ENCODE data around the gene S100A4. TPM values are rescaled to one million over a fixed set of nuclear protein-coding genes. Genes with fewer than 3 reads are reported as not detected.

The S100A4 gene
- total and polyA plus RNA-seq, 2 experiments from 2014 or later: 14.2 to 36.0 TPM

DNA sequence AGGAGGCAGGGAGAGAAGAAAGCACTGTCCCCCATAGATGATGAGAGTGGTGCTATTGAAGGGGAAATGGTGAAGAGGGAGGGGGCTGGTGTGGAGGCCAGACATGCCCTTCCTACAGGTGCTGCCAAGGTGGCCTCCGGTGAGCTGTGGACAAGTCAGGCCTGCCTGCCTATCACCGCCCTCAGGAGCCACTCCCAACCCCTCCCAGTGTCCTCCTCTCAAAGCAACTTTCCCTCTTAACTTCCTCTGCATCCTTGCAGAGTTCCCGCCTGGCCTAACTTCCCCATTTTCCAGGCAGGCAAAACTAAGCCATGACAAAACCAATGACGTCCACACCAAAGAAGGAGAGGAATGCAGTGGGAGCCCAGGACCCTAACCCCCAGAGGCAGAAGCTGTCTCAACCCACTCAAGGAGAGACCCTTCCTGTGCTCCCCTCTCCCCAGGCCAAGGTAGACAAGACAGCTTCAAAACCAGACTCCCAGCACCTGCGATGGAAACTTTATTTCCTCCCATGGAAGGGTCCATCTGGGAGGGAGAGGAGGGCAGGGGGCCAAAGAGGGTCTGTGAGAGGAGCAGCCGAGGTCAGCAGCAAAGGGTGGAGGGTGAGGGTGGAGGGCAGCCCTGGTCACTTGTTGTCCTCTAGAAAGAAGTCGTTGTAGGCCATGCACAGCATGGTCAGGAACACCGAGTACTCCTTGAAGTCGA is 8.8 kb downstream of the S100A4 start (continued):
- no peak for TF ChIP-seq NANOG (IDR thresholded peaks at IDR 0.05; ENCODE audit: borderline replicate concordance)
- TF ChIP-seq EZH2 (IDR thresholded peaks at IDR 0.05; ENCODE audit: low read depth, unreplicated experiment): no peak
- TF ChIP-seq, protein P1, sequence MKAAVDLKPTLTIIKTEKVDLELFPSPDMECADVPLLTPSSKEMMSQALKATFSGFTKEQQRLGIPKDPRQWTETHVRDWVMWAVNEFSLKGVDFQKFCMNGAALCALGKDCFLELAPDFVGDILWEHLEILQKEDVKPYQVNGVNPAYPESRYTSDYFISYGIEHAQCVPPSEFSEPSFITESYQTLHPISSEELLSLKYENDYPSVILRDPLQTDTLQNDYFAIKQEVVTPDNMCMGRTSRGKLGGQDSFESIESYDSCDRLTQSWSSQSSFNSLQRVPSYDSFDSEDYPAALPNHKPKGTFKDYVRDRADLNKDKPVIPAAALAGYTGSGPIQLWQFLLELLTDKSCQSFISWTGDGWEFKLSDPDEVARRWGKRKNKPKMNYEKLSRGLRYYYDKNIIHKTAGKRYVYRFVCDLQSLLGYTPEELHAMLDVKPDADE (IDR thresholded peaks at IDR 0.05): no peak
- TF ChIP-seq EZH2phosphoT487 (IDR thresholded peaks at IDR 0.05; ENCODE audit: unreplicated experiment): no peak
- no peak for TF ChIP-seq STAT1 (IDR thresholded peaks at IDR 0.05; ENCODE audit: unreplicated experiment)

DNA sequence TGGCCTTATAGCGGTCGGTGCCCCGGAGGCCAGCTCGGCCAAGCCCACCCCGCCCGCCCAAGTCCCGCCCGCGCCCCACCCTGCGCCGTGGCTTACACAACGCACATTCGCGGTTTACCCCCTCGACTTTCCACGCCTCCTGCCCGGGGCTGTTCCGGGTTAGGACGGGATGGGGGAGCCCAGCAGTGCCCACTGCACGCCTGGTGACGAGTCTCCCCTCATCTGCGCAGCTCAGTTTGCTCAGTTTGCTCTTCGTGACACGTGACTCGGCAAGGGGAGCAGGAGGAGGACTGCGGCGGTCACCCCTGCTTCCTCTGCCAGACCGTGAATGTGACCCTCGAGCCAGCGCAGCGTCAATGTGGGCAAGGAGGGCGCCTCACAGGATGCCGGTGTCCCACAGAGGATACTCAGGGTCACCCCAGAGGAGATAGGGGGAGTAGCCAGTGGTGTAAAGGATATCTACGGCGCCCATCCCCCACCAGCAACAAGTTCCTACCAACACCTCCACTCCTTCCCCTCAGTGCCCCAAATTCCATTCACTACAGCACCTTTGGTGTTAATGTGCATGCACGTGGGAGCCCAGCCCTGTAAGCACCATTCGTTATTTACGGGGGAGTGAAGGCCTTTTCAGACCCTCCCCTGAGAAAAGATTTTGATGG is 9.5 kb downstream of the S100A4 start:
- H3K4me1 Mint-ChIP-seq: peaks cover 43% of the 10 kb centered on the region
- H3K36me3 Mint-ChIP-seq (ENCODE audit: low read depth): no peaks in the 10 kb centered on the region; the same call in 2 of the 3 replicates
- Histone ChIP-seq H3F3A (replicated peaks; ENCODE audit: low read depth) (peaks cover 16% of the 10 kb centered on the region; the same call in 1 of the 2 replicates), H3K27ac (ENCODE audit: low read depth) (no peak overlapping the region), H3K4me3 (peak overlapping the region; percentile 63), H3K36me3 (ENCODE audit: insufficient read depth) (no peaks in the 10 kb centered on the region), H3K4me1 (ENCODE audit: insufficient read depth) (peaks cover 37% of the 10 kb centered on the region), H3K27me3 (ENCODE audit: insufficient read depth) (peaks cover 32% of the 10 kb centered on the region), H3K4me2 (peak overlapping the region; percentile 87), H3K79me2 (replicated peaks; ENCODE audit: insufficient read depth) (no peaks in the 10 kb centered on the region), H4K20me1 (replicated peaks; ENCODE audit: insufficient read depth) (no peaks in the 10 kb centered on the region), H3K9me2 (ENCODE audit: insufficient read depth) (peaks cover 6% of the 10 kb centered on the region; the same call in 1 of the 2 replicates), H2AFZ (peak overlapping the region; percentile 98)
- peak; percentile 36; the same call in 1 of the 2 replicates for TF ChIP-seq POLR2AphosphoS5 (IDR thresholded peaks at IDR 0.05; ENCODE audit: low read depth)
- no peak for TF ChIP-seq ZNF331 (CRISPR knock-in tag; IDR thresholded peaks at IDR 0.05; ENCODE audit: low read depth)
- TF ChIP-seq, protein P2, sequence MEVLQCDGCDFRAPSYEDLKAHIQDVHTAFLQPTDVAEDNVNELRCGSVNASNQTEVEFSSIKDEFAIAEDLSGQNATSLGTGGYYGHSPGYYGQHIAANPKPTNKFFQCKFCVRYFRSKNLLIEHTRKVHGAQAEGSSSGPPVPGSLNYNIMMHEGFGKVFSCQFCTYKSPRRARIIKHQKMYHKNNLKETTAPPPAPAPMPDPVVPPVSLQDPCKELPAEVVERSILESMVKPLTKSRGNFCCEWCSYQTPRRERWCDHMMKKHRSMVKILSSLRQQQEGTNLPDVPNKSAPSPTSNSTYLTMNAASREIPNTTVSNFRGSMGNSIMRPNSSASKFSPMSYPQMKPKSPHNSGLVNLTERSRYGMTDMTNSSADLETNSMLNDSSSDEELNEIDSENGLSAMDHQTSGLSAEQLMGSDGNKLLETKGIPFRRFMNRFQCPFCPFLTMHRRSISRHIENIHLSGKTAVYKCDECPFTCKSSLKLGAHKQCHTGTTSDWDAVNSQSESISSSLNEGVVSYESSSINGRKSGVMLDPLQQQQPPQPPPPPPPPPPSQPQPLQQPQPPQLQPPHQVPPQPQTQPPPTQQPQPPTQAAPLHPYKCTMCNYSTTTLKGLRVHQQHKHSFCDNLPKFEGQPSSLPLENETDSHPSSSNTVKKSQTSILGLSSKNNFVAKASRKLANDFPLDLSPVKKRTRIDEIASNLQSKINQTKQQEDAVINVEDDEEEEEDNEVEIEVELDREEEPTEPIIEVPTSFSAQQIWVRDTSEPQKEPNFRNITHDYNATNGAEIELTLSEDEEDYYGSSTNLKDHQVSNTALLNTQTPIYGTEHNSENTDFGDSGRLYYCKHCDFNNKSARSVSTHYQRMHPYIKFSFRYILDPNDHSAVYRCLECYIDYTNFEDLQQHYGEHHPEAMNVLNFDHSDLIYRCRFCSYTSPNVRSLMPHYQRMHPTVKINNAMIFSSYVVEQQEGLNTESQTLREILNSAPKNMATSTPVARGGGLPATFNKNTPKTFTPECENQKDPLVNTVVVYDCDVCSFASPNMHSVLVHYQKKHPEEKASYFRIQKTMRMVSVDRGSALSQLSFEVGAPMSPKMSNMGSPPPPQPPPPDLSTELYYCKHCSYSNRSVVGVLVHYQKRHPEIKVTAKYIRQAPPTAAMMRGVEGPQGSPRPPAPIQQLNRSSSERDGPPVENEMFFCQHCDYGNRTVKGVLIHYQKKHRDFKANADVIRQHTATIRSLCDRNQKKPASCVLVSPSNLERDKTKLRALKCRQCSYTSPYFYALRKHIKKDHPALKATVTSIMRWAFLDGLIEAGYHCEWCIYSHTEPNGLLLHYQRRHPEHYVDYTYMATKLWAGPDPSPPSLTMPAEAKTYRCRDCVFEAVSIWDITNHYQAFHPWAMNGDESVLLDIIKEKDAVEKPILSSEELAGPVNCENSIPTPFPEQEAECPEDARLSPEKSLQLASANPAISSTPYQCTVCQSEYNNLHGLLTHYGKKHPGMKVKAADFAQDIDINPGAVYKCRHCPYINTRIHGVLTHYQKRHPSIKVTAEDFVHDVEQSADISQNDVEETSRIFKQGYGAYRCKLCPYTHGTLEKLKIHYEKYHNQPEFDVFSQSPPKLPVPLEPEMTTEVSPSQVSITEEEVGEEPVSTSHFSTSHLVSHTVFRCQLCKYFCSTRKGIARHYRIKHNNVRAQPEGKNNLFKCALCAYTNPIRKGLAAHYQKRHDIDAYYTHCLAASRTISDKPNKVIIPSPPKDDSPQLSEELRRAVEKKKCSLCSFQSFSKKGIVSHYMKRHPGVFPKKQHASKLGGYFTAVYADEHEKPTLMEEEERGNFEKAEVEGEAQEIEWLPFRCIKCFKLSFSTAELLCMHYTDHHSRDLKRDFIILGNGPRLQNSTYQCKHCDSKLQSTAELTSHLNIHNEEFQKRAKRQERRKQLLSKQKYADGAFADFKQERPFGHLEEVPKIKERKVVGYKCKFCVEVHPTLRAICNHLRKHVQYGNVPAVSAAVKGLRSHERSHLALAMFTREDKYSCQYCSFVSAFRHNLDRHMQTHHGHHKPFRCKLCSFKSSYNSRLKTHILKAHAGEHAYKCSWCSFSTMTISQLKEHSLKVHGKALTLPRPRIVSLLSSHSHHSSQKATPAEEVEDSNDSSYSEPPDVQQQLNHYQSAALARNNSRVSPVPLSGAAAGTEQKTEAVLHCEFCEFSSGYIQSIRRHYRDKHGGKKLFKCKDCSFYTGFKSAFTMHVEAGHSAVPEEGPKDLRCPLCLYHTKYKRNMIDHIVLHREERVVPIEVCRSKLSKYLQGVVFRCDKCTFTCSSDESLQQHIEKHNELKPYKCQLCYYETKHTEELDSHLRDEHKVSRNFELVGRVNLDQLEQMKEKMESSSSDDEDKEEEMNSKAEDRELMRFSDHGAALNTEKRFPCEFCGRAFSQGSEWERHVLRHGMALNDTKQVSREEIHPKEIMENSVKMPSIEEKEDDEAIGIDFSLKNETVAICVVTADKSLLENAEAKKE (CRISPR knock-in tag; IDR thresholded peaks at IDR 0.05): no peak
- TF ChIP-seq NANOG (IDR thresholded peaks at IDR 0.05; ENCODE audit: borderline replicate concordance): no peak
- TF ChIP-seq, protein P1 (IDR thresholded peaks at IDR 0.05): 0 out of 2 replicates have a peak, but pooled peaks have one; percentile 9
- TF ChIP-seq, protein P3, sequence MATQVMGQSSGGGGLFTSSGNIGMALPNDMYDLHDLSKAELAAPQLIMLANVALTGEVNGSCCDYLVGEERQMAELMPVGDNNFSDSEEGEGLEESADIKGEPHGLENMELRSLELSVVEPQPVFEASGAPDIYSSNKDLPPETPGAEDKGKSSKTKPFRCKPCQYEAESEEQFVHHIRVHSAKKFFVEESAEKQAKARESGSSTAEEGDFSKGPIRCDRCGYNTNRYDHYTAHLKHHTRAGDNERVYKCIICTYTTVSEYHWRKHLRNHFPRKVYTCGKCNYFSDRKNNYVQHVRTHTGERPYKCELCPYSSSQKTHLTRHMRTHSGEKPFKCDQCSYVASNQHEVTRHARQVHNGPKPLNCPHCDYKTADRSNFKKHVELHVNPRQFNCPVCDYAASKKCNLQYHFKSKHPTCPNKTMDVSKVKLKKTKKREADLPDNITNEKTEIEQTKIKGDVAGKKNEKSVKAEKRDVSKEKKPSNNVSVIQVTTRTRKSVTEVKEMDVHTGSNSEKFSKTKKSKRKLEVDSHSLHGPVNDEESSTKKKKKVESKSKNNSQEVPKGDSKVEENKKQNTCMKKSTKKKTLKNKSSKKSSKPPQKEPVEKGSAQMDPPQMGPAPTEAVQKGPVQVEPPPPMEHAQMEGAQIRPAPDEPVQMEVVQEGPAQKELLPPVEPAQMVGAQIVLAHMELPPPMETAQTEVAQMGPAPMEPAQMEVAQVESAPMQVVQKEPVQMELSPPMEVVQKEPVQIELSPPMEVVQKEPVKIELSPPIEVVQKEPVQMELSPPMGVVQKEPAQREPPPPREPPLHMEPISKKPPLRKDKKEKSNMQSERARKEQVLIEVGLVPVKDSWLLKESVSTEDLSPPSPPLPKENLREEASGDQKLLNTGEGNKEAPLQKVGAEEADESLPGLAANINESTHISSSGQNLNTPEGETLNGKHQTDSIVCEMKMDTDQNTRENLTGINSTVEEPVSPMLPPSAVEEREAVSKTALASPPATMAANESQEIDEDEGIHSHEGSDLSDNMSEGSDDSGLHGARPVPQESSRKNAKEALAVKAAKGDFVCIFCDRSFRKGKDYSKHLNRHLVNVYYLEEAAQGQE (IDR thresholded peaks at IDR 0.05; ENCODE audit: unreplicated experiment): no peak
- peak; percentile 10; the same call in 1 of the 2 replicates for TF ChIP-seq CREB1 (CRISPR knock-in tag; IDR thresholded peaks at IDR 0.05; ENCODE audit: low read depth)
- no peak for TF ChIP-seq JUNB (IDR thresholded peaks at IDR 0.05; ENCODE audit: unreplicated experiment)
- H3K4me3 Mint-ChIP-seq: peak overlapping the region; percentile 79
- H3K27ac Mint-ChIP-seq: no peak overlapping the region; the same call in 1 of the 2 replicates
- ATAC-seq (peak; percentile 7), DNase-seq (ENCODE audit: low spot score) (peak; percentile 56)
- no peaks in the 10 kb centered on the region for H3K9me3 Mint-ChIP-seq
- peaks cover 35% of the 10 kb centered on the region for H3K27me3 Mint-ChIP-seq (ENCODE audit: insufficient read depth, low read depth, poor library complexity)

All from GM23338 (cell line).